Esophagus muscularis mucosa (tissue), 4 donors: ENCODE measurements around the gene HINT3. TPM values are rescaled to one million over a fixed set of nuclear protein-coding genes. Genes with fewer than 3 reads are reported as not detected.

Source experiments
- DNase-seq: peaks from one replicate; pipeline ENCODE4 v3.0.0-alpha.2; 2017; ENCODE audit errors: extremely low spot score
- H3K27ac ChIP-seq, 4 donors: fragments of 200-600 bp; sonication (generic); replicated peaks in 1 of 4; 1 replicate in 3 of 4; 2 replicates in 1 of 4; pipeline ENCODE4 v1.5.1; 2016 to 2019; ENCODE audit warnings: mild to moderate bottlenecking in 1 of 4
- H3K27me3 ChIP-seq, 4 donors: fragments of 200-600 bp; sonication (generic); one replicate each; pipeline versions ENCODE4 v1.5.1 to v1.6.0; 2016 to 2019
- H3K36me3 ChIP-seq, 4 donors: fragments of 200-600 bp; sonication (generic); one replicate each; pipeline ENCODE4 v1.5.1; 2016 to 2019
- H3K4me1 ChIP-seq, 4 donors: fragments of 200-600 bp; sonication (generic); one replicate each; pipeline ENCODE4 v1.5.1; 2016 to 2019
- H3K4me3 ChIP-seq, 4 donors: fragments of 200-600 bp; sonication (generic); 1 replicate in 2 of 4; 2 replicates in 2 of 4; pipeline ENCODE4 v1.5.1; 2016 to 2019; ENCODE audit warnings: mild to moderate bottlenecking in 4 of 4, moderate library complexity in 1 of 4
- H3K9me3 ChIP-seq, 4 donors: fragments of 200-600 bp; sonication (generic); 1 replicate in 3 of 4; 2 replicates in 1 of 4; pipeline ENCODE4 v1.5.1; 2016 to 2019
- EP300 ChIP-seq: sonication (generic); formaldehyde crosslinking; IDR thresholded peaks from one replicate; pipeline ENCODE4 v1.6.1; 2017; ENCODE audit warnings: antibody characterized with exemption
- POLR2A ChIP-seq: fragments of 450-650 bp; IDR thresholded peaks from one replicate; pipeline ENCODE4 v1.6.1; 2017; ENCODE audit warnings: antibody characterized with exemption, moderate library complexity, mild to moderate bottlenecking, low read depth
- POLR2AphosphoS5 ChIP-seq, 2 donors: sonication (generic); formaldehyde crosslinking; IDR thresholded peaks; one replicate each; pipeline ENCODE4 v1.6.1; 2017; ENCODE audit warnings: antibody characterized with exemption in 2 of 2
- WGBS: methylation state at CpG from one replicate; pipeline ENCODE4 v1.1.5; 2018; 5-methylcytosine and 5-hydroxymethylcytosine counted together
- intact Hi-C: fragments of 100-400 bp; cut with DNase I; formaldehyde crosslinking; loops from one replicate; pipeline ENCODE4 v1.15.1; 2023
- total RNA-seq, 4 donors: library from RNA; depleted of rRNA; stranded (reverse); fragments of >200 nt; gene quantifications; one replicate each; pipeline versions ENCODE4 v1.1.0 to v1.2.1, GENCODE V29; 2016
- TF ChIP-seq, protein P1 (sequence below), 3 experiments: fragments of 200-600 bp in 2 of 3; fragments of 450-650 bp in 1 of 3; sonication (generic) in 2 of 3; IDR thresholded peaks; one replicate each; pipeline ENCODE4 v1.5.1; 2017 to 2019; ENCODE audit warnings: antibody characterized with exemption in 3 of 3, mild to moderate bottlenecking in 2 of 3, moderate library complexity in 1 of 3

The HINT3 gene
- total RNA-seq, 4 donors from 2014 or later, result 33.8 to 49.3 (median 35.8) TPM

DNA sequence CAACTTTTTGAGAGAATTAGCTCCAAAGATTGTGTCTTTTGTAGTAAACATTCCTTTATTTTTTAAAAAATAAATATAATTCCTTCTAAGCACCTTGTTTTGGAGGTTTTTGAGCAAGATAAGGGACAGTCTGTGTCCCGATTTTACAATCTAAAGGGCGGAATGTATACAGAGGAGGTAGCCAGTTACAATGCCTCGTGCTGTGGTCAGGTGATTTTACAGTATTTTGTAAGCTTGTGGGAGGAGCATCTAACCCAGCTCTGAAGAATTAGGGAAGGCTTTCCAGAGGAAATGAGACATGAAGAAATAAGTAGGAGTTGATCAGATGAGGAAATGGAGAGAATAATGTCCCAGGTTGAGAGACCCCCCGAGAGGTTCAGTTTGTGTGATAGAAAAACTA is 1.3 kb downstream of the HINT3 start:
- peaks cover 0 to 5% (median 0%) of the 10 kb centered on the region in 4 donors for H3K36me3 ChIP-seq
- H3K27me3 ChIP-seq, result peaks cover 0 to 7% (median 0%) of the 10 kb centered on the region in 4 donors
- no peaks in the 10 kb centered on the region for H3K9me3 ChIP-seq
- DNase-seq, result no peak
- peak overlapping the region; percentile 89 to 94 (median 93) for H3K27ac ChIP-seq
- H3K4me1 ChIP-seq, result peaks cover 10 to 33% (median 28%) of the 10 kb centered on the region in 4 donors
- intact Hi-C loops, result loop anchor here (2.0 to 10.0 kb wide), 2 partner anchors 169 to 653 kb away; partner anchors contain the start of gene HDDC2
- no peak for TF ChIP-seq POLR2AphosphoS5 (IDR thresholded peaks at IDR 0.05)
- TF ChIP-seq, protein P1, sequence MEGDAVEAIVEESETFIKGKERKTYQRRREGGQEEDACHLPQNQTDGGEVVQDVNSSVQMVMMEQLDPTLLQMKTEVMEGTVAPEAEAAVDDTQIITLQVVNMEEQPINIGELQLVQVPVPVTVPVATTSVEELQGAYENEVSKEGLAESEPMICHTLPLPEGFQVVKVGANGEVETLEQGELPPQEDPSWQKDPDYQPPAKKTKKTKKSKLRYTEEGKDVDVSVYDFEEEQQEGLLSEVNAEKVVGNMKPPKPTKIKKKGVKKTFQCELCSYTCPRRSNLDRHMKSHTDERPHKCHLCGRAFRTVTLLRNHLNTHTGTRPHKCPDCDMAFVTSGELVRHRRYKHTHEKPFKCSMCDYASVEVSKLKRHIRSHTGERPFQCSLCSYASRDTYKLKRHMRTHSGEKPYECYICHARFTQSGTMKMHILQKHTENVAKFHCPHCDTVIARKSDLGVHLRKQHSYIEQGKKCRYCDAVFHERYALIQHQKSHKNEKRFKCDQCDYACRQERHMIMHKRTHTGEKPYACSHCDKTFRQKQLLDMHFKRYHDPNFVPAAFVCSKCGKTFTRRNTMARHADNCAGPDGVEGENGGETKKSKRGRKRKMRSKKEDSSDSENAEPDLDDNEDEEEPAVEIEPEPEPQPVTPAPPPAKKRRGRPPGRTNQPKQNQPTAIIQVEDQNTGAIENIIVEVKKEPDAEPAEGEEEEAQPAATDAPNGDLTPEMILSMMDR (IDR thresholded peaks at IDR 0.05), result no peak
- TF ChIP-seq POLR2A, result no peak
- TF ChIP-seq EP300, result no peak
- WGBS, result 38% methylated on average over 4 of the region's 4 CpGs
- peak overlapping the region; percentile 76 to 98 (median 94) for H3K4me3 ChIP-seq

- H3K27me3 ChIP-seq, result no peaks in the 10 kb centered on the region
- 94% methylated on average over 4 of the region's 4 CpGs for WGBS
- no peak overlapping the region for H3K4me3 ChIP-seq
- peaks cover 0 to 5% (median 0%) of the 10 kb centered on the region in 4 donors for H3K36me3 ChIP-seq
- no peak overlapping the region for H3K27ac ChIP-seq
- TF ChIP-seq POLR2A, result no peak
- TF ChIP-seq EP300, result no peak
- TF ChIP-seq POLR2AphosphoS5 (IDR thresholded peaks at IDR 0.05), result no peak
- TF ChIP-seq, protein P1 (IDR thresholded peaks at IDR 0.05), result no peak
- intact Hi-C loops, result loop anchor here (10.0 kb wide), 1 partner anchor 654 kb away; the partner anchor contains the start of gene HDDC2
- DNase-seq, result no peak
- peaks cover 10 to 33% (median 28%) of the 10 kb centered on the region in 4 donors for H3K4me1 ChIP-seq
- no peaks in the 10 kb centered on the region for H3K9me3 ChIP-seq
These were observed 2.5 kb downstream of the HINT3 start for GRCh38 chr6:125959041-125959440.

- Histone ChIP-seq H3K4me3 (no peak overlapping the region), H3K27ac (no peak overlapping the region), H3K4me1 (peaks cover 6 to 30% (median 25%) of the 10 kb centered on the region in 4 donors), H3K9me3 (no peaks in the 10 kb centered on the region), H3K36me3 (peaks cover 0 to 5% (median 0%) of the 10 kb centered on the region in 4 donors), H3K27me3 (no peaks in the 10 kb centered on the region)
- 90% methylated on average over 3 of the region's 3 CpGs for WGBS
- DNase-seq, result no peak
- intact Hi-C loops, result no loop called here
- TF ChIP-seq, protein P1 (IDR thresholded peaks at IDR 0.05), result no peak
- TF ChIP-seq POLR2A (no peak), POLR2AphosphoS5 (IDR thresholded peaks at IDR 0.05) (no peak), EP300 (no peak)
These were observed 4.5 kb downstream of the HINT3 start for GRCh38 chr6:125961117-125961516.

DNA sequence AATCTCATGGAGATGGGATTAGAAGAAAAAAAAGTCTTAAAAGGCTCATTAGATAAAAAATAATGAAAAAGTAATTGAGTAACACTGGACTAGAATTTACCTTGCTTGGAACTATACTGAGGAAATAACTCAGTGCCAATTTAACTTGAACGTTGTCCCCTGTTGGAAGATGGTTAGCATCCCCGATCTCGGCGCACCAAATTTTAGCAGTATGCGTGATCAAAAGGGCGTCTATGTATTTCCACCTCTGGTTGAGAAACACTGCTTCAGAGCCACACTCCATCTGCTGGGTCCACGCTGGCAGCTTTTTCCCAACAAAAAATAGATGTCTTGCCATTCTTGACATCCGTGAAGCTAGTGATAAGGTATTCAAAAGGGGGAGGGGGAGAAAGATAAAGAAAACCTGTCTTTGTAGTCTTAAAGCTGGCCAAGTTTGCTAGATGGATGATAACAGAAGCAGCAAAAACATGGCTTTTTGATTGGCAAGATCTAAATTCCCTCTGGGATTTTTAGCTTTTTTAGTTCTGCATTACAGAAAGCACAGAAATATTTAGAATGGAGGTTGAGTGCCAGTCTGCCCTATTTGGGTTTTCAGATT is 6.4 kb downstream of the HINT3 start:
- Histone ChIP-seq H3K9me3 (no peaks in the 10 kb centered on the region), H3K27me3 (no peaks in the 10 kb centered on the region), H3K4me1 (peaks cover 3 to 22% (median 15%) of the 10 kb centered on the region in 4 donors), H3K27ac (no peak overlapping the region), H3K36me3 (peaks cover 0 to 13% (median 5%) of the 10 kb centered on the region in 4 donors), H3K4me3 (no peak overlapping the region)
- TF ChIP-seq, protein P1 (IDR thresholded peaks at IDR 0.05), result no peak
- TF ChIP-seq EP300 (no peak), POLR2A (no peak), POLR2AphosphoS5 (IDR thresholded peaks at IDR 0.05) (no peak)
- WGBS, result 89% methylated on average over 8 of the region's 8 CpGs
- no peak for DNase-seq
- intact Hi-C loops, result no loop called here

DNA sequence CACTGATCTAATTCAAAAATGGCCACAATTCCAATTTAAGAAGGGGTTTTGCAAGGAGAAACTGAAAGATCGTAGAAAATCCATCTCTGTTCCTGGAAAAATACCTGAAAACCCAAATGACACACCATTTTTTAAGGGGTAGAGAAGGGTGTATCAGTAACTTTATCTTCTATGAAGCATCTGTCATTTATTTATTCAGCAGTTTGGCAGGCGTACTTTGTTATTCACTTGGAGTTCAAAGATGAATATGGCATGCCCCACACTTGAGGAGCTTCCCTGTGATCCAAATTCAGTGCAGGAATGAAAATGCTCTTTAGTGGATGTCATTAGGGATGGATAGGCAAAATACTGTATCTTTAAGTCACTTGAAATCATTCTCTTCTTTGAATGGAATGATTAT is 7.2 kb downstream of the HINT3 start:
- TF ChIP-seq, protein P1 (IDR thresholded peaks at IDR 0.05), result no peak
- TF ChIP-seq EP300 (no peak), POLR2A (no peak), POLR2AphosphoS5 (IDR thresholded peaks at IDR 0.05) (no peak)
- 83% methylated on average over 2 of the region's 2 CpGs for WGBS
- Histone ChIP-seq H3K9me3 (no peaks in the 10 kb centered on the region), H3K4me1 (peaks cover 0 to 13% (median 7%) of the 10 kb centered on the region in 4 donors), H3K27me3 (no peaks in the 10 kb centered on the region), H3K4me3 (no peak overlapping the region), H3K36me3 (peaks cover 0 to 19% (median 9%) of the 10 kb centered on the region in 4 donors), H3K27ac (no peak overlapping the region)
- no peak for DNase-seq
- intact Hi-C loops, result no loop called here
